OCI-LY3 (cell line): ENCODE results near the gene TAF4.

Source experiments
- H2AFZ ChIP-seq: fragments of 200-600, 300-600 bp; shearing (Covaris generic); 2 replicates; pipeline ENCODE4 v1.6.0; 2014; ENCODE audit warnings: antibody characterized with exemption, low read depth, low read length
- H3K27ac ChIP-seq: fragments of 200-600, 300-600 bp; sonication (generic); 2 replicates; pipeline ENCODE4 v1.5.1; 2014; ENCODE audit warnings: mild to moderate bottlenecking, low read length, moderate library complexity, mixed read lengths
- H3K27me3 ChIP-seq: fragments of 200-600, 300-600 bp; sonication (generic); 2 replicates; pipeline ENCODE4 v1.6.1; 2014; ENCODE audit warnings: low read depth, low read length, mixed read lengths
- H3K36me3 ChIP-seq: fragments of 200-600, 300-600 bp; sonication (generic); replicated peaks from 2 replicates; pipeline ENCODE3; 2014; ENCODE audit warnings: low read depth, low read length, mixed read lengths
- H3K4me1 ChIP-seq: fragments of 300-600, 200-600 bp; sonication (generic); 2 replicates; pipeline ENCODE4 v1.6.1; 2014; ENCODE audit warnings: low read length, mixed read lengths
- H3K4me2 ChIP-seq: fragments of 200-600, 300-600 bp; sonication (generic); 2 replicates; pipeline ENCODE4 v1.6.1; 2014; ENCODE audit warnings: low read length, mixed read lengths
- H3K4me3 ChIP-seq: fragments of 300-600, 200-600 bp; sonication (generic); 2 replicates; pipeline ENCODE4 v1.5.1; 2014; ENCODE audit warnings: antibody characterized with exemption, mild to moderate bottlenecking, low read length, moderate library complexity
- H3K79me2 ChIP-seq: fragments of 300-600, 200-600 bp; shearing (Covaris generic); 2 replicates; pipeline ENCODE4 v1.6.1; 2014; ENCODE audit warnings: mild to moderate bottlenecking, low read length, mixed read lengths
- H3K9ac ChIP-seq: fragments of 300-600, 200-600 bp; shearing (Covaris generic); 2 replicates; pipeline ENCODE4 v1.6.0; 2014; ENCODE audit warnings: mild to moderate bottlenecking, low read length, moderate library complexity
- H3K9me3 ChIP-seq: fragments of 200-600, 300-600 bp; shearing (Covaris generic); 2 replicates; pipeline ENCODE4 v1.6.1; 2014; ENCODE audit warnings: low read length, mixed read lengths; ENCODE audit not compliant: insufficient read depth
- H4K20me1 ChIP-seq: fragments of 200-600, 300-600 bp; sonication (generic); 2 replicates; pipeline ENCODE4 v1.6.1; 2016; ENCODE audit warnings: low read length, mixed read lengths; ENCODE audit not compliant: insufficient read depth
- EZH2phosphoT487 ChIP-seq: fragments of 200-600 bp; shearing (Covaris generic); IDR thresholded peaks from 2 replicates; pipeline ENCODE4 v1.6.1; 2018; ENCODE audit warnings: antibody characterized with exemption, mixed run types, low read depth
- TF ChIP-seq, protein P1 (sequence below): fragments of 200-600, 300-600 bp; sonication (generic); IDR thresholded peaks from 2 replicates; pipeline ENCODE4 v1.5.1; 2014; ENCODE audit warnings: antibody characterized with exemption, low read length, low read depth

Gene TAF4

GRCh38 chr20:62054451-62054953 lies 11.2 kb downstream of the TAF4 start:
- Histone ChIP-seq H3K9ac (no peak overlapping the region), H3K27me3 (no peaks in the 10 kb centered on the region), H3K79me2 (peaks cover 88% of the 10 kb centered on the region), H3K4me2 (no peak overlapping the region), H3K27ac (no peak overlapping the region), H3K4me1 (no peaks in the 10 kb centered on the region), H4K20me1 (peaks cover 80% of the 10 kb centered on the region), H2AFZ (no peak overlapping the region), H3K9me3 (no peaks in the 10 kb centered on the region), H3K4me3 (no peak overlapping the region), H3K36me3 (peaks cover 2% of the 10 kb centered on the region)
- TF ChIP-seq, protein P1, sequence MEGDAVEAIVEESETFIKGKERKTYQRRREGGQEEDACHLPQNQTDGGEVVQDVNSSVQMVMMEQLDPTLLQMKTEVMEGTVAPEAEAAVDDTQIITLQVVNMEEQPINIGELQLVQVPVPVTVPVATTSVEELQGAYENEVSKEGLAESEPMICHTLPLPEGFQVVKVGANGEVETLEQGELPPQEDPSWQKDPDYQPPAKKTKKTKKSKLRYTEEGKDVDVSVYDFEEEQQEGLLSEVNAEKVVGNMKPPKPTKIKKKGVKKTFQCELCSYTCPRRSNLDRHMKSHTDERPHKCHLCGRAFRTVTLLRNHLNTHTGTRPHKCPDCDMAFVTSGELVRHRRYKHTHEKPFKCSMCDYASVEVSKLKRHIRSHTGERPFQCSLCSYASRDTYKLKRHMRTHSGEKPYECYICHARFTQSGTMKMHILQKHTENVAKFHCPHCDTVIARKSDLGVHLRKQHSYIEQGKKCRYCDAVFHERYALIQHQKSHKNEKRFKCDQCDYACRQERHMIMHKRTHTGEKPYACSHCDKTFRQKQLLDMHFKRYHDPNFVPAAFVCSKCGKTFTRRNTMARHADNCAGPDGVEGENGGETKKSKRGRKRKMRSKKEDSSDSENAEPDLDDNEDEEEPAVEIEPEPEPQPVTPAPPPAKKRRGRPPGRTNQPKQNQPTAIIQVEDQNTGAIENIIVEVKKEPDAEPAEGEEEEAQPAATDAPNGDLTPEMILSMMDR: no peak
- TF ChIP-seq EZH2phosphoT487: no peak

DNA sequence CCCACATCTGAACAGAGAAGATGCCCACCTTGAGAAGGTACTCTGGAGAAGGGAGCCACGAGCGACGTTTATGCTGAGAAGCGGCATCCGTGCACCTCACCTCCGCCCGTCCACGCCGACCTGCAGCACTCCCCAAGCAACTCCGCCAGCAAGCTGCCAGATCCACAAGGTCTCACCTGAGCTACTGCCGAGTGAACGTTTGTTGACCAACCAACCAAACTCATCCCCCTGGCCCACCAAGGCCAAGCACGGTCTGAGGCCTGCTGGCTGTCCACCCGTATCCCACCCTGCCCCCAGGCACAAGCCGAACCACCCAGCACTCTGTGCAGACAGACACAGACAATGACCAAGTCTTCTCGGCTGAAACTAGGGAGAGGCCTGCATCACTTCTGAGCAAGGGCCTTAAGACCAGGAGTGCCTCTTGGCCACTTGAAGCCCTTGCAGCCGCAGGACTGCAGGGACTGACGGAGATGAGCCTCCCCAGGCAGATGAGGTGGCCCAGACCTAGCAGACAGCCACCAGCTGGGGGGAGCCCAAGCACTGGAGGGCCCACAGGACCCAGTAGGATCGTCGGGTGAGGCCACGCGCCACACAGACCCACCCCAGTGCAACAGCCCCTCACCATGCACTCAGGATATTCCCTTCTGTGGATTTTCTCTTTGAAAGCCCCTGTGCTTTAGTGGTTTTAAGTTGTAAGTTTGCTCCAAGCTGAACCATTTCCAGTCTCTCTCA lies 12.1 kb downstream of the TAF4 start:
- no peaks in the 10 kb centered on the region for H3K27me3 ChIP-seq
- no peaks in the 10 kb centered on the region for H3K9me3 ChIP-seq
- H3K4me1 ChIP-seq: no peaks in the 10 kb centered on the region
- peaks cover 2% of the 10 kb centered on the region for H3K36me3 ChIP-seq
- H3K9ac ChIP-seq: no peak overlapping the region
- H2AFZ ChIP-seq: no peak overlapping the region
- H4K20me1 ChIP-seq: peaks cover 83% of the 10 kb centered on the region
- no peak overlapping the region for H3K4me2 ChIP-seq
- H3K4me3 ChIP-seq: no peak overlapping the region
- TF ChIP-seq, protein P1: no peak
- no peak for TF ChIP-seq EZH2phosphoT487
- H3K79me2 ChIP-seq: peaks cover 88% of the 10 kb centered on the region
- no peak overlapping the region for H3K27ac ChIP-seq

DNA sequence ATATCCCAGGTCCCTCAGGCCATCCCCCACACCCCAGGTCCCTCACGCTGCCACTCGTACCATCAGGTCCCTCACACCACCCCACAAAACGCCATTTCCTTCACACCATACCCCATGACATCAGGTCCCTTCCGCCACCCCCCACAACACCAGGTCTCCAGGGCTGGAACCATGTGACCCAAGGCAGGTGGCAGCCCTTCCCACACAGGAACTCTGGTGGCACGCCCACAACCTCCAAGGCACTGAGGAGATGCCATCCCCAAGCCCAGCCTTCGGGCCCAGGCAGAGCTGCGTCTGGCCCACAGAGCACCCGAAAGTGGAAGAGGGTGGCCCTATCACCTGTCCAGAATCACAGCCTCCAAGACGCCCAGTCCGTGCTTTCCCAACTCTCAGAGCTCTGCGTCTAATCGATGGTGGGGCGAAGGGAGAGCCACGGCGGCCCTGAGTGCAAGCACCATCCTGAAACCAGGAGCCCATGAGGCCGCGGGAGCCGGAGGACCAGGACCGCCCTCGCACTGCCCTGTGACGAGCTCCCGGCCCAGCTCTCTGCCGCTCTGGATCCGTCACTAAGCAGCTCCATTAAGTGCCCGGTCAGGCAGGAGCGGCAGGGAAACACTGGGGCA lies 12.7 kb downstream of the TAF4 start:
- Histone ChIP-seq H3K9me3 (no peaks in the 10 kb centered on the region), H3K9ac (no peak overlapping the region), H4K20me1 (peaks cover 89% of the 10 kb centered on the region), H2AFZ (no peak overlapping the region), H3K36me3 (peaks cover 2% of the 10 kb centered on the region), H3K27ac (no peak overlapping the region), H3K79me2 (peaks cover 95% of the 10 kb centered on the region), H3K27me3 (no peaks in the 10 kb centered on the region), H3K4me2 (no peak overlapping the region), H3K4me1 (no peaks in the 10 kb centered on the region), H3K4me3 (no peak overlapping the region)
- no peak for TF ChIP-seq EZH2phosphoT487
- TF ChIP-seq, protein P1: no peak

GRCh38 chr20:62052336-62052841 lies 13.3 kb downstream of the TAF4 start:
- H3K36me3 ChIP-seq: peaks cover 2% of the 10 kb centered on the region
- H3K4me2 ChIP-seq: no peak overlapping the region
- no peak overlapping the region for H3K9ac ChIP-seq
- no peaks in the 10 kb centered on the region for H3K27me3 ChIP-seq
- peaks cover 99% of the 10 kb centered on the region for H3K79me2 ChIP-seq
- H3K4me1 ChIP-seq: no peaks in the 10 kb centered on the region
- peaks cover 95% of the 10 kb centered on the region for H4K20me1 ChIP-seq
- no peak overlapping the region for H2AFZ ChIP-seq
- no peak overlapping the region for H3K4me3 ChIP-seq
- H3K27ac ChIP-seq: no peak overlapping the region
- H3K9me3 ChIP-seq: no peaks in the 10 kb centered on the region
- TF ChIP-seq EZH2phosphoT487: no peak
- TF ChIP-seq, protein P1: no peak
